HG03095 (cell line): ENCODE results near the gene CEP112.

Experiments used
- ATAC-seq: cut with Tn5 transposase; IDR thresholded peaks from one replicate; pipeline ENCODE4 v1.9.1; 2021; ENCODE audit warnings: moderate library complexity; ENCODE audit not compliant: unreplicated experiment

The CEP112 gene

DNA sequence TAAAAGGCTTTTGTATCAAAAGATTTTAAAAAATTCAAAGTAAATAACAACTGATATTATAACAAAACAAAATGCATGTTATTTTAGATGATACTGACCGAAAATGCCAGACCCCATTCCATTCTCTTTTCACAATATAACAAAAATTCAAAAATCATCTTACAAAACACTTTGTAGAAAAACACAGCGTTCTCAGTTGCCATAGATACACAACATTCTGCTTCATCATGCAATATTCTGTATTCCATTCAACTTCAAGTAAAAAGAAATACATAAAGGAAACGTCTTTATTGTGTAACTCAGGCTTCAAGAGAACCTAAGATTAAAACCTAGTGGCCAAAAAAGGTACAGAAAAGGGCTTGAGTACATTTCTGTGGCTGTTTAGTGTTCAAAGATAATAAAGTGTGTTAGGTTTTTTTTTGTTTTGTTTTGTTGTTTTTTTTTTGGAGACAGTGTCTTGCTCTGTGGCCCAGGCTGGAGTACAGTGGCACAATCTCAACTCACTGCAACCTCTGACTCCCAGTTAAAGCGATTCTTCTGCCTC is 250.5 kb downstream of the CEP112 start:
- no peak for ATAC-seq

GRCh38 chr17:65936013-65936412 is 255.9 kb downstream of the CEP112 start:
- ATAC-seq = no peak

GRCh38 chr17:65933290-65933689 is 258.6 kb downstream of the CEP112 start:
- no peak for ATAC-seq

DNA sequence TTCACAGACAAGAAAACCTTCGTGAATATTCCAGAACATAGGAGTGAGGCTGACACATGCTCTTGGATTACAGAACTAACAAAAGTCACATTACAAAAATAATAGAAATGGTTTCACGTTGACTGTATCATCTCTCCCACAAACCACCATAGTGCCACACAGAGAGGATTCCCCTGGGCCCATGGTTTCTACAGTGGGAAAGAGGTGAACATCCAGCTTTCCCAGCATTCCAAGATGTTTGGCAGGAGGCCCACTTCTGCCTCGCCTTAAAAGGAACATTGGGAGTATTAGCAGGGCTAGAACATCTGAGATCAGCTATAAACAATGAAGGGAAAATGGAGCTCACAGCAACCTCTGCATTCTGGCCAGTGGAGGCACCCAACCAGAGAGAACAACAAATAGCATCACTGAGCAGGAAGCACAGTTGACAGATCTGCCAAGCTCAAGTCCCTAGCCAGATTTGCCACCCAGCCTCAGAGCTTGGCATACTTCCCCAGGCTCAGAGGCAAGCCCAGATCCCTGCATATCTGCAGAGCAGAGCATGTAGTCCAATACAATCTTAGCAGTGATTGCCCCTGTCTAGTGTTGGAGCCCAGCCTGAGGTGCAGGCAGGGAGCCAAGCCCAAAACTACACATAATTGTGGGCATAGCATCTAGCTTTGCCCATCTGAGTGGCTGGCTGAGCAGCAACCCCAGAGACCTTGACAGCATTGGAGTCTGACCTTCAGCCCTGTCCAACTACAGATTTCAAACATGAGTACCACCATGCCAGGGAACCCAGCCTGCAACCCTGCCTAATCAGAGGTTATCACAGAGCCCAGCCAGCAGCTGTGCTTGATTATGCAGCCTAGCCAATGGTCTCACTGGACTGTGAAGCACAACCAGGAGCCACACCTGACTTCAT is 260.4 kb downstream of the CEP112 start:
- ATAC-seq = no peak

DNA sequence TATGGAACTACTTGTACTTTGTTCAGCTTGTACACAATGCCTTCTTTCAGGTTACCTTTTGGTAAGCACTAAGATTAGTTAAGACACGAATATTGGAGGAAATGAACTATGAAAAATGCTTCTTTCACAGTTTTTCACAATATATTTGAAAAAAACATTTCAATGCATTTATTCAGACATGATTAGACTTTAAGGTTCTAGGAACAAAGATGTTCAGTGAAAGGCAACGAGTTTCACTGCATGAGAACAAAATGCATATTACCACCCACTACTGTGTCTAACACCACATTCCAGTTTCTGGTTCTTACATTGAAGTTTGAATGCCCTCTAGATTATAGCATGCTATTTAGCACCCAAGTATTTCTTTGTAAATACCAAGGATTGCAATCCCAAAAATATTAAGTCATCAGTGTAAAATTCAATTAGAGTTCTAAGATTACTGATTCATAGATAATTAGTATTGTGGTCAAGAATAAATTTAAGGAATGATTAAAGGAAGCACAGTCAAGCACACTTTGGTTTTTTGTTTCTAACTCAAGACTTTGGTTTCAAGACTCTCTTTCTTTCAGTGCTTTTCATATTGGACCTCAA is 261.7 kb downstream of the CEP112 start:
- no peak for ATAC-seq

DNA sequence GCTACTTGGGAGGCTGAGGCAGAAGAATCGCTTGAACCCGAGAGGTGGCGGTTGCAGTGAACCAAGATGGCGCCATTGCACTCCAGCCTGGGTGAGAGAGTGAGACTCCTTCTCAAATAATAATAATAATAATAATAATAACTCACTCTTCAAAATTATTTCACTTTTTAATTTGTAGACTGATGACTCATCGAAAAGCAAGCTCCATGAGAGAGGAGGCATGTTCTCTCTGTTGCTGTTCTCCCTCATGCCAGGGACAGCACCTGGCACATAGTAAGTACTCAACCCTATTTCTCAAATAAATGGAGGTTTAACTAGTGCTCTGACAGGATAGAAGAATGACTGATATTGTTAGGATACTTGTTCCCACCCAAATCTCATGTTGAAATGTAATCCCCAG is 265.3 kb downstream of the CEP112 start:
- no peak for ATAC-seq

DNA sequence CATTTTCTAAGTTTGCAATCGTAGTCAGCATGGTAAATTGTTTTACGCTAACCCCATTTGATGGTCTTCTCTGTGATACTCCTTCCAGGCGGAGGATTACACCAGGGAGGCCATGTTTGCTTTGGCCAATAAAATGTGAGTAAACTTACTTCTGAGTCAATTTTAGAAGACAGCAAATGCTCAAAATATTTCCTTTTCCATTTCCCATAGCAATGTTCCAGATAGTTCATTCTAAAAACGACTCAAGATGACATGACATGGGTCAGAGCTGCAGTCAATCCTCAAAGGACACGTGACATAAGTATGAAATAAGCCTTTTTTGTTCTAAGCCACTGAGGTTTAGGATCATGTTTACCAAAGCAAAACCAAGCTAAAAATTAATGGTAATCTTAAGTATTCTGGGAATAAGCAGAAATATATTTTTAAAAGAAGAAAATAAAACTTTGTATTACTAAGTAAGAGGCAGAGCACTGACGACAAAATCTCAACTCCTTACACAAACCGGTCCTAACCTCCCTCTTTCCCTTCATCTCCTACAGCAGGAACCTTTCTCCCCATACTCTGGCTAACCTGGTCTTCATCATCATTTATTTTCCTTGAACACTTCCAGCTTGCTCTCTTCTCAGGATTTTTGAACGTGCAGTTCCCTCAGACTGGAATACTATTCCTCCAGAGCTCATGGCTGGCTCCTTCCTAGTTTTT is 266.2 kb downstream of the CEP112 start:
- no peak for ATAC-seq

GRCh38 chr17:65920996-65921395 is 270.9 kb downstream of the CEP112 start:
- no peak for ATAC-seq

DNA sequence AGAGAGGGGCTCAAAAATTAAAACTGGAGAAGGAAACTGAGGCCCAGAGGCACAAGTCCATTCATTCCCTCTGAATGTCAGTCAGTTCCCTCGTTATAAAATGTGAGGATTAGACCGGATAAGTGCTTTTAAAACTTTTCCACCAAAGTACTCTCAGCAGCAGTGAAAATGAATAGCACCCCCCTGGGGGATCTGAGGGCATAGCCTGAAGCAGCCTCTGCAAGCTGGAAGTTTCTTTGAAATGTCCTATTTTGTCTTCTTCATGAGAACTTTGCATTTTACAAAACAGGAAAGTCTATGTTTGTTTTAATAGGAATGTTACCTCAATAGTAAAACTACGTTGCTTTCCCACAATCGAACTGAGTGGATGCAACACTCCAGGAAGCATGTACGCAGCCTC is 273.0 kb downstream of the CEP112 start:
- no peak for ATAC-seq

- ATAC-seq = no peak
Observed at GRCh38 chr17:65918500-65918899, 273.4 kb downstream of the CEP112 start.

- no peak for ATAC-seq
Observed at GRCh38 chr17:65917560-65917959, 274.4 kb downstream of the CEP112 start.

DNA sequence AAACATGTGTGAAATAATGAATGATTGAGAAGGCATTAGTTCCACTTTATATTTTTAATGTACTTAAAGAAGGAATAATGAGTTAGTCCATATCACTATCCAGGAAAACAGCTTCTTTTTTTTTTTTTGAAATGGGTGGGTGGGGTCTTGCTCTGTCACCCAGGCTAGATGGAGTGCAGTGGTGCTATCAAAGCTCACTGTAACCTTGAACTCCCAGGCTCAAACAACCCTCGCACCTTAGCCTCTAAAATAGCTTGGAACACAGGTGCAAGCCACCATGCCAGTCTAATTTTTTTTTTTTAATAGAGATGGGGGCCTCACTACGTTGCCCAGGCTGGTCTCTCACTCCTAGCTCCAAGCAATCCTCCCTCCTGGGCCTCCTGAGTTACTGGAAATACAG is 275.5 kb downstream of the CEP112 start:
- ATAC-seq = no peak

- ATAC-seq = peak; percentile 97
Observed at GRCh38 chr17:65914784-65915342, 277.1 kb downstream of the CEP112 start.

- ATAC-seq = no peak
Observed at GRCh38 chr17:65913326-65913850, 278.5 kb downstream of the CEP112 start.

GRCh38 chr17:65910836-65911235 is 281.1 kb downstream of the CEP112 start:
- no peak for ATAC-seq

- no peak for ATAC-seq
Observed at GRCh38 chr17:65902831-65903522, 289.0 kb downstream of the CEP112 start.

- no peak for ATAC-seq
Observed at GRCh38 chr17:65902155-65902554, 289.8 kb downstream of the CEP112 start.

DNA sequence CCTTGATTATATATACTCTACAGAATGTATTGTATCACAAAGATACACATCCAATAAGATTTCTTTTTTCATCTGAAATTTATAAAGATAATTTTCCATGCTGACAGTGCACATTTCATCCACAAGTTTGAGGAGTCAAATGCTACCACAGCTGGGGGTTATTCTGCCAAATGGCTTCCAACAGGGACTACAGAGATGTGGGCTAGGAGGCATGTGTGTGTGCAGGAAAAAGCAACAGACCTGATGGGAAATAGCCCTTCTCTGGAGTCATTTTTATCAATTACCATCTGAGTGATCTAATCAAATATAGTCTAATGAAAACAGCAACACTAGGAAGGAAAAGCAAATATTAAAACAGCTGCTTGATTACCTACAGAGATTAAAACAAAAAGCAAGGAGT is 290.5 kb downstream of the CEP112 start:
- no peak for ATAC-seq

- ATAC-seq = no peak
Observed at GRCh38 chr17:65900216-65900615, 291.7 kb downstream of the CEP112 start.

DNA sequence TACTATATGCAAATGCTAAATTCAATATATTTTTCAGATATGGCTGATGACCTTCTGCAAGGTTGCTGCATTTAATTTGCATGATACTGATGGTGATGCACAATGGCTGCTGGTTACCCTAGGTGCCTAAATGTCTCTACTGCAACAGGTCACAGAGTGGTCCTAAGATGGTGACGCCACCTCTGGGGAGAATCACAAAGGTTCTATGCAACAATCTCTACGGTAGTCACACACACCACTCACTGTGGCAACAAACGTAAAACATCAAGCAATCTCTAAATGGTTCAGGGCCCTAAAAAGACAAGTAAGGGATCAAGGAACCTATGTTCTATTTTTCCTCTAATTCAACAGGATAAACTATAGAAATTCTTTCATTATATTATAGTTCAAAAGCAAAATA is 293.3 kb downstream of the CEP112 start:
- no peak for ATAC-seq
